Panc1 (cell line): Measurements from ENCODE around the gene SLC9B1.

ENCODE experiments used
- POLR2AphosphoS5 ChIP-seq: IDR thresholded peaks from 2 replicates; pipeline ENCODE4 v1.6.1; 2012; ENCODE audit warnings: mild to moderate bottlenecking, low read depth, low read length, moderate library complexity
- REST ChIP-seq, 2 experiments: IDR thresholded peaks; 2 replicates each; pipeline ENCODE4 v1.6.1; 2011 to 2012; ENCODE audit warnings: low read depth in 2 of 2, control low read depth in 1 of 2, low read length in 1 of 2, mild to moderate bottlenecking in 1 of 2, moderate library complexity in 1 of 2; ENCODE audit not compliant: insufficient read depth in 1 of 2
- TF ChIP-seq, protein P1 (sequence below): fragments of 450-650 bp; IDR thresholded peaks from 2 replicates; pipeline ENCODE4 v1.5.1; 2017; ENCODE audit warnings: mild to moderate bottlenecking

DNA sequence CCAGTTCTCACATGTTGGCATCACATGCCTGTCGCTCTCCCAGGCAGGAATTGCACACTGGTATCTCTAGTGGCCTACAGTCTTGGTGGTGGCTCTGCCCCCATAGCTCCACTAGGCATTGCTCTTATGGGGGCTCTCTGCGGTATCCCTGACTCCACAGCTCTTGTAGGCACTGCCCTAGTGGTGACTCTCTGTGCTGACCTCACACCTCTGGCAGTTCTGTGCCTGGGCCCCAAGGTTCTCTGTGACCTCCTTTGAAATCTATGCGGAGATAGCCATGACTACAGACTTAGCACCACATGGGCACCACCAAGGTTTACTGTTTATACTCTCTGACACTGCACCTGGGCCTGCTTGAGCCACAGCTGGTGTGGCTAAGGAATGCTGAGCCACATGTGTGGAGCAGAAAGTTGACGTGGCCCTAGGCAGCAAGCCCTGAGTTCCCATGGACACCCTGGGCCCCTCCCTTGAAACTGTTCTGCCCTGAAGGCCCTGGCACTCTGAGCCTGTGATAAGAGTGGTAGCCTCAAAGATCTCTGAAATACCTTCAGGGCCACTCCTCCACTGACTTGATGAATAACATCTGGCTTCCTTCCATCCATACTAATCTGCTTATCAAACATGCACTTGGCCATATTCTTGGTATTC, 8.0 kb downstream of the SLC9B1 start:
- TF ChIP-seq POLR2AphosphoS5 (no peak), REST (IDR thresholded peaks at IDR 0.05; ENCODE audit: insufficient read depth in 1 of 2, low read depth in 2 of 2, low read length in 1 of 2) (no peak)
- TF ChIP-seq, protein P1, sequence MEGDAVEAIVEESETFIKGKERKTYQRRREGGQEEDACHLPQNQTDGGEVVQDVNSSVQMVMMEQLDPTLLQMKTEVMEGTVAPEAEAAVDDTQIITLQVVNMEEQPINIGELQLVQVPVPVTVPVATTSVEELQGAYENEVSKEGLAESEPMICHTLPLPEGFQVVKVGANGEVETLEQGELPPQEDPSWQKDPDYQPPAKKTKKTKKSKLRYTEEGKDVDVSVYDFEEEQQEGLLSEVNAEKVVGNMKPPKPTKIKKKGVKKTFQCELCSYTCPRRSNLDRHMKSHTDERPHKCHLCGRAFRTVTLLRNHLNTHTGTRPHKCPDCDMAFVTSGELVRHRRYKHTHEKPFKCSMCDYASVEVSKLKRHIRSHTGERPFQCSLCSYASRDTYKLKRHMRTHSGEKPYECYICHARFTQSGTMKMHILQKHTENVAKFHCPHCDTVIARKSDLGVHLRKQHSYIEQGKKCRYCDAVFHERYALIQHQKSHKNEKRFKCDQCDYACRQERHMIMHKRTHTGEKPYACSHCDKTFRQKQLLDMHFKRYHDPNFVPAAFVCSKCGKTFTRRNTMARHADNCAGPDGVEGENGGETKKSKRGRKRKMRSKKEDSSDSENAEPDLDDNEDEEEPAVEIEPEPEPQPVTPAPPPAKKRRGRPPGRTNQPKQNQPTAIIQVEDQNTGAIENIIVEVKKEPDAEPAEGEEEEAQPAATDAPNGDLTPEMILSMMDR: no peak
